ENCODE data around the gene IL36B.

IL36B gene

GRCh38 chr2:113075030-113075429, 22.4 kb upstream of the IL36B start:
- no peak for DNase-seq

GRCh38 chr2:113073325-113073834, 20.7 kb upstream of the IL36B start:
- DNase-seq = no peak

GRCh38 chr2:113072584-113072983, 19.9 kb upstream of the IL36B start:
- DNase-seq = no peak

DNA sequence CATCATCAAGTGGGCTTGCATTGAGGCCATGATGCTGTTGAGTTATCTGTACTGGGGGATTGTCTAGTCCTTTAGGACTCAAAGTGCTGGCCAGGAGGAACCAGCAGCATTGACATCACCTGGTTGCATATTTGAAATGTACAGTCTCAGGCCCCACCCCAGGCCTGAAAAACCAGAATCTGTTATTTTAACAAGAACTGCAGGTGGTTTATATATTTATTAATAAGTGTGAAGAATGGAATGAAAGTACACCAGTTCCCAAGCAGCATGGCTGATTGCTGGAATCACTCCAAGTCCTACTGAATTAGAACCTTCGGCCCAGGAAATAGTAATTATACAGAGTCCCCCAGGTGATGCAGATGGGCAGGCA, 17.9 kb upstream of the IL36B start:
- no peak for DNase-seq

- DNase-seq = no peak
Observed at GRCh38 chr2:113069676-113070605, 17.3 kb upstream of the IL36B start.

DNA sequence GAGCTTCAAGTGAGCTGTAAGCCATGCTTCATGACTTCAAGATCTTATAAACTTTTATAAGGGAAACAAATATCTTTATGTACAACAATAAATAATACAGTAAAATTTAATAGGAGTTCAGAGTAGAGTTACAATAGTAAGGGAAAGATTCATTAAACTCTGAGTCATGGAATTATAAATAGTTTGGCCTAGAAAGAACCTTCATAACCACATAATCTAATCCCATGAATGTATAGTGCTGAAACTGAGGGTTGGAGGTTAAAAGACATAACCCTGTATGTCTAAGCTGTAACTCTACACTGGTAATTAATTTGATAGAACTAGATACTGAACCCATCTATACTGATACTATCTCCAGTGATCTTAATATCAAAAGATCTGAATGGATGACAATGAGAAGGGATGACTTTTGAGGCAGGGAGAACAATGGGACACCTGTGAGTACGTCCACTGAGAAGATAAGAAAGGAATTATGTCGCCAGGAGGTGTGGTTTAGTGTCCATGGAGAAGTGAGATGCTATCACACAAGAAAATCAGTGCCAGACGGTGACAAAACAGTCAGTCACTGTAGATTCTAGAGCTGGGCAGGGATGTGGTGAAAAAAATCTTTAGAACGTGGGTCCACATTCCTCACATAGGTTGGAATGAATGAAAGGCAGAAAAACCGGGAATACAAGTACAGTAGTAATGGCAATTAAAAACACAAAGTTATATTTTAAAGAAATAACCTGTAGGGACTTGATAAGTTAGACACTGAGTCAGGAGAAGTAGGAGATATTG, 16.2 kb upstream of the IL36B start:
- DNase-seq = no peak

GRCh38 chr2:113068249-113068648, 15.6 kb upstream of the IL36B start:
- DNase-seq = no peak

- DNase-seq = no peak
Observed at GRCh38 chr2:113067681-113068080, 15.0 kb upstream of the IL36B start, which contains the start of gene IL1F10. TSS of gene IL1F10 (plus strand) at chr2:113067970. CDS start at chr2:113072739, 4,769 bp downstream.

DNA sequence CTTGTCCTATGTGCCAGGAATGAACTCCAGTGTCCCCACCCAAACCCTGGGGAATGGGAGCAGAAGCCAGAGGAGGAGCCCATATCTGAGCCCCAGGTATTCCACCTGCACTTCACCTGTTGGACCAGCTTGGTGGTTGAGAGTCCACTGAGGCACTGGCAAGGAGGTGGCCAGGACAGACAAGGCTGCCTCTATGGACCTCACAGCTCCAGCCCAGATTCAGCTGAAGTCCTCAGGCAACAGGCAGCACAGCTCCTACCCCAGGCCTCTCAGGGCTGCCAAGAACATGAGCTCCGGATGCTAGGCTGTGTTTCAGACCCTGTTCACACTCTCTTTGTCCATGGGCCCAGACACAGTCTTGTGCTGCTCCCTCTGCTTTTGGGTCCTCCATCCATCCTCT, 12.2 kb upstream of the IL36B start:
- no peak for DNase-seq

- DNase-seq = no peak
Observed at GRCh38 chr2:113064281-113064680, 11.6 kb upstream of the IL36B start.

GRCh38 chr2:113061896-113062770, 9.5 kb upstream of the IL36B start:
- no peak for DNase-seq

DNA sequence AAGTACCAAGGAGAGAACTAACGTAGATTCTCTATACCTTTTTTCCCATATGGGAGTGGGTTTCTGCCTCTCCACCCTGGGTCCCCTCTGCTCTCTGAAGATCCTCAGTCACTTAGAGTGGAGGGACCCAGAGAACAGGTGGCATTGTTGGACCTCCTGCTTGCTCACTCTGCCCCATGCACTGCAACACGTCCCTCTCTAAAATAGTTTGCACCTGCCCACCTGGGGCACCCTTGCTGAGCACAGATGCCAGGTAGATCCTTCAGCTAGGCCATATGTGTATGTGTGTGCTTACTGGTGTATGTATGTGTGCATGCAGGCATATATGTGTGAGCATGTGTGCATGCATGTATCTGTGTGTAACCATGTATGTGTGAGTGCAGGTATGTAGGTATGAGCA, 8.6 kb upstream of the IL36B start:
- DNase-seq = no peak

DNA sequence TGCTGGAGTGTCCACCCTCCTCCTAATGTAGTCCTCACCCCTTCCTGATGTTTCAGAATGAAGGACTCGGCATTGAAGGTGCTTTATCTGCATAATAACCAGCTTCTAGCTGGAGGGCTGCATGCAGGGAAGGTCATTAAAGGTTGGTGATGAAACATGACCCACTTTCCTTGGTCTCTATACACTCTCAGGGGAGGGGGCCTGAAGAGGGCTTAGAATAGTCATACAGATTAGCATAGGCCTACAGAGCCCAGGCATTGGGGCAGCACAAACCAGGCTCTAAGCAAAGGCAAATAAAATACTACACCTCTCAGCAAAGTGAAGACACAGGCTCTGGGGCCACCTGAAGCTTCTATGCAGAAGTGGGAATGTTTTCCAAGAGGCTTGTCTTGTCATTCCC, 8.1 kb upstream of the IL36B start:
- no peak for DNase-seq

DNA sequence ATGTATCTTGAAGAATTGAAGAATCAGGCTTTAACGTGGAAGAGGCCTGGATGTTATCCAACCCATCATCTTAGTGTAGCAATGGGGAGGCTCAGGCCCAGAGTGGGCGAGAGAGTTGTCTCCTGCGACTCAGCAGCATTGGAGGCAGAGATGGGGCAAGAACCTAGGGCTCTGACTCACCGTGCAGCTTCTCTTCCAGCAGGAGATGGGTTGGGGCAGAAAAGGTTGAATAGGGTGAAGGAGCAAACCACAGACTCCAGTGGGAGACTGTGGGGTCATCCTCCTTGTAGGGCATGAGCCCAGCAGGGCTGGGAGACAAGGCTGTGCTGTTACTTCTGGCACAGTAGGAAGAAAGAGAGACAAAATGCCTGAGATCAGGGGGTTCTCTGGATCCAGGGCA, 7.7 kb upstream of the IL36B start:
- no peak for DNase-seq

DNA sequence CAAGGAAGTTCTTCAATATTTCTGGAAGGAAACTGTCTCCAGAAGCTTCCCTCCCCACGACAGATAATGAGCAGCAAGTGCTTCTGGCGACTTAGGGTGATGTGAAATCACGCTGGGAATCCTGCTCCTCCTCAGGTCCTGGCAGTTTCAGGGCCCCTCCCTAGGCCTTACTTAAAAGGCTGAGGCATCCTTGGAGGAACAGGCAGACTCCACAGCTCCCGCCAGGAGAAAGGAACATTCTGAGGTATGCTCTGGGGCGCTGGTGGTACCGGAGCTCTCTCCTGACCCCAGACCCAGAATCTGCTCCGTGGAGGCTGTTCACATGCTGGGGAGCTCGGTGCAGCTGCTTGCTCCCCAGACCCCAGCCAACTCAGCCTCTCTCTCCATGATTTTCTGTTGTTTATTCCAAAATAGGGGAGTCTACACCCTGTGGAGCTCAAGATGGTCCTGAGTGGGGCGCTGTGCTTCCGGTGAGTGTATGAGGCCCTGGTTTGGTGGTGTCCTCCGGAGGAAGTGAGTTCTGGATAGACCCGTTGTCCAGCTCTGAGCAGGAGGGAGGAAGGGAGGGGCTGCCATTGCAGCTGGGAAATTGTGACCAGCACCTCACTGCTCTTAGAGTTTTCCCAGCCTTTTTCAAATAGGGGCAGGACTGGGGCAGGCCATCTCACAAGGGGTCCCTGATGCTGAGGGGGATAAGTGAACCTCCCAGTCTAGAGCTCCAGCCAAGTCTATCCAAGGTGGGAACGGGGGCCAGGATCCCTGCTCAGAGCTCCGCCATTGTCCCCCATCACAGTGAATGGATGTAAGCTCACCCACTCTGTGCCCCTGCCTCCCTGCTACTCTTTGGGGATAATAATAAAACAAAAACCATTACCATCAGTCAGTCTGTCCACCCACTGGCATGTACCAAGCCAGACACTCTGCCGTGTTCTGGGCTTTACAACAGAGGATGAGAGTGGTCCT, 6.6 kb upstream of the IL36B start, which contains the start of gene IL36RN:
Gene IL36RN, plus strand, starts transcription at position 201 of the 963 bp plus-strand sequence. Its CDS starts 241 bp downstream, at position 442.
- no peak for DNase-seq

DNA sequence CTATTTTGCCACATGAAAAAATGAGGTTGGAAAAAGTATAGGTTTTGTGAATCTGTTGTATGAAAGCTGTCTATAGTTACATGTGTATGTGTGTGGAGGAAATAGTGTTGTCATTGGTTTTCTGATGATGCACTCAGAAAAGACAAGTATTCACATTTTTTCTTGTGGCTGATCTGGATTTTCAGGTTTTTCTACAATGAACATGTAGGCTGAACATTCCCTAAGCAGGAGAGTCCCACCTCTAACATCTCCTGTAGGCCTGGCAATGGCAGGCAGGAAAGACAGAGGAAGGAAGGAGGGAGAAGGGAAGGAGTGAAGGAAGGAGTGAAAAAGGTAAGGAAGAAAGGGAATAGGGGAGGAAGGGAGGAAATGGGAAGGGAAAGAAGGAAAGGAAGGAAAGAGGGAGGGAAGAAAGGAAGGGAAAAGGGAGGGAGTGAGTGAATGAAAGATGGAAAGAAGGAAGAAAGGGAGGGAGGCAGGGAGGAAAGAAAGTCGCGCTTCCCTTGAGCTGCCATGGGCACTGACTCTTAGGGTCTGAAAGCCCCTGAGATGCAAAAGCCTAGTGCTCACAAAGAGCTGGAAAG, 5.8 kb upstream of the IL36B start:
- DNase-seq = no peak

GRCh38 chr2:113057117-113057516, 4.5 kb upstream of the IL36B start:
- no peak for DNase-seq

- no peak for DNase-seq
Observed at GRCh38 chr2:113056521-113056920, 3.9 kb upstream of the IL36B start.

- DNase-seq = no peak
Observed at GRCh38 chr2:113054066-113054465, 1.4 kb upstream of the IL36B start.

DNA sequence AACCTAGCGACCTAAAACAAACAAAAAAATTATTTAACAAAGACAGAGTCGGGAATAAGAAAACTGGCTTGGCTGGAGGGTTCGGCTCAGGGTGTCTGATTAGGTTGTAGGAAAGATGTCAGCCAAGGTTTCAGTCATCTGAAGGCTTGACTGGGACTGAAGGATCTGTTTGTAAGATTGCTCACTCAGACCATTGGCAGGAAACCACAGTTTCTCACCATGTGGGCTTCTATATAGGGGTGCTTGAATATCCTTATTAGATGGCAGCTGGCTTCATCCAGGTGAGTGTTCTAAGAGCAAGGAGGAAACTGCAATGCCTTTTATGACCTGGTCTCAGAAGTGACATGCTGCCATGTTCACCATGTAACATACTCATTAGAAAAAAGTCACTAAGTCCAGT, 999 bp upstream of the IL36B start:
- DNase-seq = no peak
